Coronary artery (tissue), 2 donors: ENCODE data around the gene SALL4.
"Not testable (repeated sequence)": the region's sequence is repeated elsewhere in the genome, so short reads cannot be mapped to it uniquely, and the experiment has no call there.

Experiments
- DNase-seq: peaks from one replicate; pipeline ENCODE4 v3.0.0-alpha.2; 2017; ENCODE audit warnings: low spot score
- H3K27ac ChIP-seq, 2 donors: fragments of 200-600 bp; sonication (generic); one replicate each; pipeline ENCODE4 v1.5.1; 2016 to 2019
- H3K4me3 ChIP-seq: fragments of 200-600 bp; sonication (generic); 2 replicates; pipeline ENCODE4 v1.5.1; 2016; ENCODE audit warnings: mild to moderate bottlenecking, moderate library complexity
- CTCF ChIP-seq: fragments of 200-600 bp; sonication (generic); IDR thresholded peaks from one replicate; pipeline ENCODE4 v1.5.1; 2019; ENCODE audit warnings: antibody characterized with exemption

Gene SALL4

DNA sequence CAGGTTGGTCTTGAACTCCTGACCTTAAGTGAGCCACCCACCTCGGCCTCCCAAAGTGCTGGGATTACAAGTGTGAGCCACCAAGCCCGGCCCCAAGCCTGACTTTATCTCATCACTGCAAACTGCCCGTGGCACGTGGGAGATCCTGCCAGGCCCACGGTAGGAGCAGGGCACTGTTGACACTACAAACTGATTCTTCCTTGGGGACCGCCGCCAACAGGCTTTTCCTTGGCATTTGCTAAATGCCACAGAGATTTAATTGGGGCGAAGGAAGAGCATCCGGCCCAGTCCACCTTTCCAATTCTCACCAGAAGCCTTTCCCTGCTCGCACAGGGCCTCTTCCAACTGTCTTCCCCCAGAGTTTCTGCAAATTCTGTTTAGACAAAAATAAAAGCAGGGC, 45.1 kb downstream of the SALL4 start:
- DNase-seq: no peak
- H3K4me3 ChIP-seq: no peak overlapping the region
- TF ChIP-seq CTCF: no peak
- H3K27ac ChIP-seq: peak overlapping the region in 1 of 2 donors; percentile 32

GRCh38 chr20:51756653-51757052, 45.7 kb downstream of the SALL4 start:
- no peak overlapping the region for H3K27ac ChIP-seq
- no peak for DNase-seq
- no peak for TF ChIP-seq CTCF
- no peak overlapping the region for H3K4me3 ChIP-seq

DNA sequence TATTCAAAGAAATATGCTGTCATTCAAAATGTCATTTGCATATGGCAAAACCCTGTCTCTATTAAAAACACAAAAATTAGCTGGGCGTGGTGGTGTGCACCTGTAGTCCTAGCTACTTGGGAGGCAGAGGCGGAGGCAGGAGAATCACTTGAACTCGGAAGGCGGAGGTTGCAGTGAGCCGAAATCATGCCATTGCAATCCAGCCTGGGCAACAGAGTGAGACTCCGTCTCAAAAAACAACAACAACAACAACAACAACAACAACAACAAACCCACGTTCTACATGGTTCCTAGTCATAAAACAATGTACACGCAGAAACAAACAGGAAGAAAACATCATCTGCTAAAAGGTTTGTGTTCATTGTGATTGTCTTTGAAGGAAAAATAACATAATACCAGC, 49.1 kb downstream of the SALL4 start:
- not testable (repeated sequence) for H3K4me3 ChIP-seq, DNase-seq
- peak overlapping the region in 1 of 2 donors; percentile 66 for H3K27ac ChIP-seq

DNA sequence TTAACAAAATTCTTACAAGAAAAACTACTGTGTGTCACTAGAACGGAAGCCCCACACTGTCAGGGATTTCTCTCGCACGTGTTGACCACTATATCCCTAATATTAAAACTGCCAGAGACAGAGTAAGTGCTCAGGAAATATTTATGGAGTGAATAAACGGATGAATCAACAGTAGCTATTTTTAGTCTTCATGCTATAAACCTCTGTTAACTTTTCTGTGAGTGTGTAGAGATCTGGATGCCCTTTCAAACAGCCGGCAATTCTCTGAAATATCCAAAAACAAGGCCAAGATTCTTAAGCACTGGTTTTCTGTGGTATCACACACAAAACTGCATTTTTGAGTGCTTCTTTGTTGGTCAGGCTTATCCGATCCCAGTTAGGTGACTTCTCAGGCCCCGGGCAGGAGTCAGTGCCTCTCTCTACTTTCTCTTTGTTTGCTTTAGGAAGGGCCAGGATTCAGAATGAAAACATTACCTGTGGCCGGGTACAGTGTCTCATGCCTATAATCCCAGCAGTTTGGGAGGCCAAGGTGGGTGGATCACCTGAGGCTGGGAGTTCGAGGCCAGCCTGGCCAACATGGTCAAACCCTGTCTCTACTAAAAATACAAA, 49.9 kb downstream of the SALL4 start:
- DNase-seq: no peak
- H3K27ac ChIP-seq: peak overlapping the region; percentile 66 to 80

DNA sequence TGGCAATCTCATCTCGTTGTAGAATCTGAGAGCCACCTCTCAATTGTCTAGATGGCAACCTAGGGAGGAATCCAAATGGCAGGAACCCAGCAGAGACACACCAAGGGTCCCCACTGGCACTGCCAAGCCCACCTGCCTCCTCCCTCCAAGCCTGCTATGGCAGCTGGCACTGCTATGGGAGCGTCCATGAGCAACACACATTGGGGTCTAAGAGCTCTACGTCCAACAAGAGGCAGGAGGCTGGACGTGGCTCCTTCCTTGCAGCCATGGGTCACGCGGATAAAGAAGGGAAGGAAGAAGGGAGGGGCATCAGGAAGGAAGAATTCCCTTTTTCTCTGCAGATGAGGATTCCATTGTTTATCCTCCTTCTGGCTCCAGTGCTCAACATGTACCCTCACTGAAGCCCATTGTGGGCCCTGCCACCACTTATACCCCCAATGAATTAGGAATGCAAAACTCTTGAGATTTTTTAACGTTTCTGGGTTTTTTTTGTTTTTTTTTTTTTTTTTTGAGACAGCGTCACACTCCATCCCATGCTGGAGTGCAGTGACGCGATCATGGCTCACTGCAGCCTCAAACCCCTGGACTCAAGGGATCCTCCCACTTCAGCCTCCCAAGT, 51.4 kb downstream of the SALL4 start:
- TF ChIP-seq CTCF: no peak
- Histone ChIP-seq H3K4me3 (no peak overlapping the region), H3K27ac (peak overlapping the region; percentile 78 to 83)
- no peak for DNase-seq

More for the DNA sequence above, 49.9 kb downstream of the SALL4 start:
- H3K4me3 ChIP-seq: peak overlapping the region; percentile 26
- TF ChIP-seq CTCF: no peak

DNA sequence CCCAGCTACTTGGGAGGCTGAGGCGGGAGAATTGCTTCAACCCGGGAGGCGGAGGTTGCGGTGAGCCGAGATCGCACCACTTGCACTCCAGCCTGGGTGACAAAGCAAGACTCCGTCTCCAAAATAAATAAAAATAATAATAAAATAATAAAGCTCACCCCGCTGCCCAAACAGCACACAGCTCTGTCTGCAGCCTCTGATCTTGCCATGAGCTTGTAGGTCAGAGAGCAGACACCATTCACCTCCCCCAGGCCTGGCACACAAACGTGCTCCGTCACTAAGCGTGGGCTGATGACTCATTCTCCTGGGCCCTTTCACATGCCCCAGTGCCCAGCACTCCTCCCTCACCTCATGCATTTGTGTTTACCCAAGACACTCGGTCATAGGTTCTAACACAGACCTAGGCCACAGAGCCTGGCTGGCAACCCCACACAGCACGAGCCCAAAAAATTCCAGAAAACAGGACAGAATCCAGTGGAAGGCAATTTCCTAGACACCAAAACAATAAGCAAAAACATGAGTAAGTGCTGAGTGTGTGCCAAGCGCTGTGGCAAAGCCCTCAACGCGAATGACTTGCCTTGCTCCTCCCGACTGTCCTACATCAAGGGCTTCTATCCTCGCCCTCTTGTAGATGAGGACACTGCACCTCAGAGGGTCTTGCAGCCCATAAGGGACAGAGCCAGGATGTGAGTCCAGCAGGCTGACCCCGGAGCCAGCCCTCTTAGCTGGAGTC, 52.1 kb downstream of the SALL4 start:
- peak; percentile 88 for DNase-seq
- no peak for TF ChIP-seq CTCF

GRCh38 chr20:51749674-51750036, 52.7 kb downstream of the SALL4 start:
- no peak overlapping the region for H3K4me3 ChIP-seq
- no peak for DNase-seq
- H3K27ac ChIP-seq: peak overlapping the region in 1 of 2 donors; percentile 83
- TF ChIP-seq CTCF: no peak

More for the DNA sequence above, 52.1 kb downstream of the SALL4 start:
- H3K4me3 ChIP-seq: no peak overlapping the region
- H3K27ac ChIP-seq: peak overlapping the region; percentile 78 to 83
